ENCODE measurements around the gene SAPCD1. TPM values are rescaled to one million over a fixed set of nuclear protein-coding genes. Genes with fewer than 3 reads are reported as not detected.
A peak's percentile ranks its signal among the peaks of the same experiment; 100 is the strongest.

Gene SAPCD1
- total RNA-seq, 1 experiment from 2014 or later, result 3.2 TPM

- Histone ChIP-seq H3K9ac (ENCODE audit: extremely low read depth, insufficient read length, low read length) (no peak overlapping the region), H3K9me3 (ENCODE audit: control insufficient read depth, low read depth, low read length) (no peaks in the 10 kb centered on the region), H2BK5ac (ENCODE audit: insufficient read length, low read length) (no peak overlapping the region), H3K27ac (ENCODE audit: insufficient read length, low read depth, low read length) (no peak overlapping the region), H3K56ac (ENCODE audit: insufficient read length, low read depth, low read length) (no peak overlapping the region), H4K20me1 (ENCODE audit: control insufficient read depth, insufficient read depth, insufficient read length) (no peaks in the 10 kb centered on the region), H3K23me2 (ENCODE audit: insufficient read length, low read depth, low read length, poor library complexity, severe bottlenecking) (peaks cover 5% of the 10 kb centered on the region), H2BK15ac (ENCODE audit: low read depth, low read length) (no peak overlapping the region), H4K91ac (ENCODE audit: insufficient read length, low read depth, low read length) (peak overlapping the region; percentile 28), H4K5ac (ENCODE audit: insufficient read length, low read depth, low read length) (no peak overlapping the region), H3K18ac (ENCODE audit: insufficient read length, low read depth, low read length) (no peak overlapping the region), H3K4ac (ENCODE audit: low read depth, low read length) (no peak overlapping the region), H2AFZ (ENCODE audit: low read length) (no peak overlapping the region), H3K14ac (ENCODE audit: insufficient read depth, low read length) (no peak overlapping the region), H3K4me1 (ENCODE audit: insufficient read depth, low read length) (no peaks in the 10 kb centered on the region), H3K79me1 (ENCODE audit: insufficient read depth, low read depth, low read length, poor library complexity, severe bottlenecking) (no peaks in the 10 kb centered on the region), H3T11ph (ENCODE audit: low read length) (no peak overlapping the region), H3K4me2 (ENCODE audit: insufficient read depth, insufficient read length, low read length) (no peak overlapping the region), H3K23ac (ENCODE audit: insufficient read length, low read depth, low read length) (no peak overlapping the region), H2BK20ac (ENCODE audit: low read depth, low read length, poor library complexity, severe bottlenecking) (no peak overlapping the region), H2AK5ac (ENCODE audit: insufficient read length, low read length) (no peak overlapping the region), H3K27me3 (ENCODE audit: insufficient read depth, low read length) (no peaks in the 10 kb centered on the region), H4K8ac (replicated peaks; ENCODE audit: insufficient read length, low read depth, low read length) (no peak overlapping the region), H2BK12ac (ENCODE audit: insufficient read length, low read depth, low read length) (no peak overlapping the region), H2BK120ac (ENCODE audit: low read depth, low read length, poor library complexity, severe bottlenecking) (no peak overlapping the region), H3K79me2 (ENCODE audit: insufficient read depth, low read length) (no peaks in the 10 kb centered on the region)
- no peak for DNase-seq
- H3K9me3 Mint-ChIP-seq, result peaks cover 3 to 4% of the 10 kb centered on the region in 2 experiments; a peak in 3 of 5 replicates
- no peak overlapping the region for H3K4me3 Mint-ChIP-seq
- no CpG with 5 or more reads among the region's 12 CpGs for WGBS (ENCODE audit: extremely low coverage, insufficient read length, low lambda C conversion rate)
- no peak overlapping the region for H3K27ac Mint-ChIP-seq
- peaks cover 0 to 3% (median 2%) of the 10 kb centered on the region in 3 experiments; a peak in 2 of 7 replicates for H3K36me3 Mint-ChIP-seq (ENCODE audit: insufficient read depth in 1 of 3, low read depth in 3 of 3)
- TF ChIP-seq, protein P1, sequence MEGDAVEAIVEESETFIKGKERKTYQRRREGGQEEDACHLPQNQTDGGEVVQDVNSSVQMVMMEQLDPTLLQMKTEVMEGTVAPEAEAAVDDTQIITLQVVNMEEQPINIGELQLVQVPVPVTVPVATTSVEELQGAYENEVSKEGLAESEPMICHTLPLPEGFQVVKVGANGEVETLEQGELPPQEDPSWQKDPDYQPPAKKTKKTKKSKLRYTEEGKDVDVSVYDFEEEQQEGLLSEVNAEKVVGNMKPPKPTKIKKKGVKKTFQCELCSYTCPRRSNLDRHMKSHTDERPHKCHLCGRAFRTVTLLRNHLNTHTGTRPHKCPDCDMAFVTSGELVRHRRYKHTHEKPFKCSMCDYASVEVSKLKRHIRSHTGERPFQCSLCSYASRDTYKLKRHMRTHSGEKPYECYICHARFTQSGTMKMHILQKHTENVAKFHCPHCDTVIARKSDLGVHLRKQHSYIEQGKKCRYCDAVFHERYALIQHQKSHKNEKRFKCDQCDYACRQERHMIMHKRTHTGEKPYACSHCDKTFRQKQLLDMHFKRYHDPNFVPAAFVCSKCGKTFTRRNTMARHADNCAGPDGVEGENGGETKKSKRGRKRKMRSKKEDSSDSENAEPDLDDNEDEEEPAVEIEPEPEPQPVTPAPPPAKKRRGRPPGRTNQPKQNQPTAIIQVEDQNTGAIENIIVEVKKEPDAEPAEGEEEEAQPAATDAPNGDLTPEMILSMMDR (conservative IDR thresholded peaks at IDR 0.05), result no peak
- H3K27me3 Mint-ChIP-seq (ENCODE audit: low read depth), result 0 out of 2 replicates have a peak, but pooled peaks cover 2% of the 10 kb centered on the region
- peaks cover 7 to 9% of the 10 kb centered on the region in 2 experiments for H3K4me1 Mint-ChIP-seq
These were observed 49.2 kb downstream of the SAPCD1 start for GRCh38 chr6:31811645-31812044.
